HG03520 (cell line): ENCODE data around the gene ANXA2.

Experiments
- ATAC-seq: cut with Tn5 transposase; IDR thresholded peaks from one replicate; pipeline ENCODE4 v1.9.1; 2021; ENCODE audit warnings: mild to moderate bottlenecking, moderate library complexity; ENCODE audit not compliant: unreplicated experiment

ANXA2 gene

GRCh38 chr15:60315878-60316277 is 81.9 kb downstream of the ANXA2 start:
- no peak for ATAC-seq

GRCh38 chr15:60313906-60314305 is 83.9 kb downstream of the ANXA2 start:
- ATAC-seq, result no peak

- no peak for ATAC-seq
These were observed 90.8 kb downstream of the ANXA2 start for GRCh38 chr15:60307034-60307433.

GRCh38 chr15:60301024-60301423 is 96.8 kb downstream of the ANXA2 start:
- ATAC-seq, result no peak

GRCh38 chr15:60299452-60300047 is 98.2 kb downstream of the ANXA2 start:
- ATAC-seq, result no peak
